A673 (cell line): ENCODE results near the gene PARP3. TPM values are rescaled to one million over a fixed set of nuclear protein-coding genes. Genes with fewer than 3 reads are reported as not detected.

Experiments
- BruUV-seq: library from RNA; stranded (reverse); fragments of 400-500 nt; replicated peaks from 2 replicates; lab custom pipeline; 2021; lab: Mats Ljungman, UMichigan
- CTCF ChIA-PET: fragments of 300-600 bp; sonication (Branson Sonifier 250); formaldehyde crosslinking; loops from one replicate; lab custom pipeline; 2022; ENCODE audit warnings: antibody characterized with exemption; lab: Charles Lee
- POLR2A ChIA-PET: fragments of 300-600 bp; sonication (Branson Sonifier 250); formaldehyde crosslinking; loops from one replicate; lab custom pipeline; 2022; ENCODE audit warnings: antibody characterized with exemption; ENCODE audit not compliant: low non-redundant PET; lab: Charles Lee
- DNase-seq: peaks from one replicate; pipeline ENCODE4 v3.0.0-alpha.2; 2015; ENCODE audit warnings: low spot score
- H3K27ac ChIP-seq: fragments of 200-600 bp; sonication (generic); 2 replicates; pipeline ENCODE4 v1.5.1; 2016; ENCODE audit warnings: mixed run types, low read depth, mild to moderate bottlenecking, mixed read lengths, antibody characterized with exemption, low read length; ENCODE audit not compliant: poor library complexity, severe bottlenecking
- H3K27me3 ChIP-seq: fragments of 200-600 bp; sonication (generic); replicated peaks from 2 replicates; pipeline ENCODE4 v1.6.1; 2017; ENCODE audit warnings: mixed run types, low read depth, mild to moderate bottlenecking, mixed read lengths, antibody characterized with exemption, low read length; ENCODE audit not compliant: insufficient read depth, poor library complexity
- H3K36me3 ChIP-seq: fragments of 200-600 bp; sonication (generic); 2 replicates; pipeline ENCODE4 v1.6.1; 2016; ENCODE audit warnings: mixed run types, mild to moderate bottlenecking, mixed read lengths, antibody characterized with exemption, low read length; ENCODE audit not compliant: insufficient read depth, poor library complexity, severe bottlenecking
- H3K4me1 ChIP-seq: fragments of 200-600 bp; sonication (generic); 2 replicates; pipeline ENCODE4 v1.6.1; 2017; ENCODE audit warnings: mixed run types, mild to moderate bottlenecking, mixed read lengths, antibody characterized with exemption, low read length; ENCODE audit not compliant: insufficient read depth, poor library complexity, severe bottlenecking
- H3K4me3 ChIP-seq: fragments of 200-600 bp; sonication (generic); 2 replicates; pipeline ENCODE4 v1.5.1; 2016; ENCODE audit warnings: low read depth, mixed run types, mild to moderate bottlenecking, mixed read lengths, low read length; ENCODE audit not compliant: poor library complexity, severe bottlenecking
- H3K9me3 ChIP-seq: fragments of 200-600 bp; sonication (generic); 2 replicates; pipeline ENCODE4 v1.6.1; 2016; ENCODE audit warnings: mixed run types, low read depth, mild to moderate bottlenecking, mixed read lengths, antibody characterized with exemption, low read length; ENCODE audit not compliant: poor library complexity, severe bottlenecking
- CTCF ChIP-seq: fragments of 300-800, 200-600 bp; sonication (generic); conservative IDR thresholded peaks from 2 replicates; pipeline ENCODE4 v1.5.1; 2017; ENCODE audit warnings: low read depth, mild to moderate bottlenecking, antibody characterized with exemption, low read length, moderate library complexity, mixed read lengths
- EZH2 ChIP-seq: fragments of 200-600 bp; sonication (generic); IDR thresholded peaks from 2 replicates; pipeline ENCODE4 v1.6.1; 2017; ENCODE audit warnings: borderline replicate concordance, low read depth, mild to moderate bottlenecking, mixed read lengths, antibody characterized with exemption, low read length; ENCODE audit not compliant: poor library complexity, severe bottlenecking
- intact Hi-C: fragments of 100-400 bp; cut with micrococcal nuclease; formaldehyde crosslinking; loops from one replicate; pipeline ENCODE4 v1.10.0; 2022; ENCODE audit not compliant: unreplicated experiment
- total RNA-seq: library from RNA; stranded (reverse); gene quantifications from 2 replicates; pipeline ENCODE4 v1.2.3, GENCODE V29; 2021

The PARP3 gene
- total RNA-seq, 1 experiment from 2014 or later: 3.4 TPM

GRCh38 chr3:51974963-51975851 lies 33.0 kb downstream of the PARP3 start, which contains the start of gene ABHD14A:
TSS of gene ABHD14A (plus strand) at chr3:51975064. CDS start at chr3:51975136, 72 bp downstream.
- BruUV-seq: no TSS peak
- DNase-seq: peak; percentile 55
- Histone ChIP-seq H3K27me3 (no peaks in the 10 kb centered on the region), H3K4me1 (peaks cover 8% of the 10 kb centered on the region), H3K9me3 (no peaks in the 10 kb centered on the region), H3K4me3 (peak within 1 kb of the TSS; percentile 63), H3K36me3 (no peaks in the 10 kb centered on the region), H3K27ac (no peak within 1 kb of the TSS)
- TF ChIP-seq CTCF: no peak
- ChIA-PET CTCF (no interaction called here), POLR2A (no interaction called here)
- intact Hi-C loops: loop anchor here (2.0 kb wide), 1 partner anchor 32 kb away; the partner anchor contains the start of gene PARP3

DNA sequence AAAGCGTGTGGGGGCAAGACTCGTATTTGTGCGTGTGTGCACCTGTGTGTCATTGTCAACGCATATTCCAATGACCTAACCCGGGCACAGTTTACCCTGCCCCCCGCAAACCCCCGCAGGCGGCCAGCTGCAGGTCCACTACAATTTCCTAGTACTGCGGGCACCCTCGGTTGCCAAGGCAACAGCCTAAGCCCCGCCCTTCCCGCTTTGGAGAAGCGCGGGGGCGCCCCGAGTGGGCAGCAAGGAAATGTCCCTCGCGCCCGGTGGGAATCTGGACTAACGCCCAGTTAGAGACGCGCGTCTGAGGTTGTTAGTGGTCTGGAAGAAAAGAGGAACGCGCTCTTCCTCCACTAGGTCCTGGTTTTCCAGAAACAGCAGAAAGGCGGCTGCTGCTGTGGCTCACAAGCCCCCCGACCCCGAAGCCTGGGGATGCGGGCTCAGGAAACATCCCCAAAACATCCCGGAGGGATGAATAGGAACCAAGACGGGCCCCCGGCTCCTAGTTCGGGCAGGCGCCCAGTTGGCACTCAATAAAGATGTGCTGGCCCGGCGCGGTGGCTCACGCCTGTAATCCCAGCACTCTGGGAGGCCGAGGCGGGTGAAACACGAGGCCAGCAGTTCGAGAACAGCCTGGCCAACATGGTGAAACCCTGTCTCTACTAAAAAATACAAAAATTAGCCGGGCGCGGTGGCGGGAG lies 33.8 kb downstream of the PARP3 start:
- Histone ChIP-seq H3K4me3 (peak overlapping the region; percentile 63), H3K27me3 (no peaks in the 10 kb centered on the region), H3K9me3 (no peaks in the 10 kb centered on the region), H3K36me3 (no peaks in the 10 kb centered on the region), H3K27ac (no peak overlapping the region), H3K4me1 (peaks cover 8% of the 10 kb centered on the region)
- BruUV-seq: no TSS peak
- no peak for TF ChIP-seq CTCF
- no peak for TF ChIP-seq EZH2
- intact Hi-C loops: loop anchor here (2.0 kb wide), 1 partner anchor 33 kb away; the partner anchor contains the start of gene PARP3
- DNase-seq: peak; percentile 52
- CTCF ChIA-PET: no interaction called here
- POLR2A ChIA-PET: no interaction called here

- POLR2A ChIA-PET: no interaction called here
- peaks cover 8% of the 10 kb centered on the region for H3K4me1 ChIP-seq
- no peaks in the 10 kb centered on the region for H3K9me3 ChIP-seq
- H3K4me3 ChIP-seq: no peak overlapping the region
- TF ChIP-seq CTCF (no peak), EZH2 (no peak)
- no peaks in the 10 kb centered on the region for H3K27me3 ChIP-seq
- H3K27ac ChIP-seq: no peak overlapping the region
- intact Hi-C loops: no loop called here
- DNase-seq: no peak
- CTCF ChIA-PET: no interaction called here
- no TSS peak for BruUV-seq
- H3K36me3 ChIP-seq: no peaks in the 10 kb centered on the region
These were observed 35.4 kb downstream of the PARP3 start for GRCh38 chr3:51977446-51978142.
